IPS-20b (cell line): Measurements from ENCODE around the gene NTMT2.
"Not testable (repeated sequence)": the region's sequence is repeated elsewhere in the genome, so short reads cannot be mapped to it uniquely, and the experiment has no call there.

Experiments used
- H3K27ac ChIP-seq: one replicate; pipeline ENCODE4 v1.5.1; 2013; ENCODE audit warnings: low read length
- H3K27me3 ChIP-seq: 2 replicates; pipeline ENCODE4 v1.6.1; 2013; ENCODE audit warnings: mild to moderate bottlenecking, low read length, inconsistent platforms; ENCODE audit not compliant: insufficient read depth
- H3K36me3 ChIP-seq: 2 replicates; pipeline ENCODE4 v1.6.1; 2013; ENCODE audit warnings: low read depth, mild to moderate bottlenecking, inconsistent platforms, low read length, moderate library complexity; ENCODE audit not compliant: insufficient read depth
- H3K4me1 ChIP-seq: 2 replicates; pipeline ENCODE4 v1.6.1; 2013; ENCODE audit warnings: mild to moderate bottlenecking, control low read depth, inconsistent platforms, low read length, moderate library complexity; ENCODE audit not compliant: insufficient read depth
- H3K4me3 ChIP-seq: 2 replicates; pipeline ENCODE4 v1.5.1; 2013; ENCODE audit warnings: mild to moderate bottlenecking, low read length, inconsistent platforms
- H3K9ac ChIP-seq: 2 replicates; pipeline ENCODE4 v1.6.1; 2013; ENCODE audit warnings: low read depth, mild to moderate bottlenecking, inconsistent platforms, low read length, moderate library complexity
- H3K9me3 ChIP-seq: 2 replicates; pipeline ENCODE4 v1.6.1; 2013; ENCODE audit warnings: mild to moderate bottlenecking, low read depth, low read length, inconsistent platforms; ENCODE audit not compliant: insufficient read depth

NTMT2 gene

GRCh38 chr1:170162459-170163246 lies 16.9 kb downstream of the NTMT2 start:
- H3K9me3 ChIP-seq: no peaks in the 10 kb centered on the region
- H3K9ac ChIP-seq: no peak overlapping the region
- no peaks in the 10 kb centered on the region for H3K36me3 ChIP-seq
- H3K27ac ChIP-seq: no peak overlapping the region
- no peaks in the 10 kb centered on the region for H3K4me1 ChIP-seq
- H3K4me3 ChIP-seq: no peak overlapping the region
- H3K27me3 ChIP-seq: no peaks in the 10 kb centered on the region

- Histone ChIP-seq H3K4me3 (no peak overlapping the region), H3K27me3 (no peaks in the 10 kb centered on the region), H3K36me3 (no peaks in the 10 kb centered on the region), H3K4me1 (no peaks in the 10 kb centered on the region), H3K9ac (no peak overlapping the region), H3K27ac (no peak overlapping the region), H3K9me3 (no peaks in the 10 kb centered on the region)
These were observed 18.5 kb downstream of the NTMT2 start for GRCh38 chr1:170164103-170164763.

DNA sequence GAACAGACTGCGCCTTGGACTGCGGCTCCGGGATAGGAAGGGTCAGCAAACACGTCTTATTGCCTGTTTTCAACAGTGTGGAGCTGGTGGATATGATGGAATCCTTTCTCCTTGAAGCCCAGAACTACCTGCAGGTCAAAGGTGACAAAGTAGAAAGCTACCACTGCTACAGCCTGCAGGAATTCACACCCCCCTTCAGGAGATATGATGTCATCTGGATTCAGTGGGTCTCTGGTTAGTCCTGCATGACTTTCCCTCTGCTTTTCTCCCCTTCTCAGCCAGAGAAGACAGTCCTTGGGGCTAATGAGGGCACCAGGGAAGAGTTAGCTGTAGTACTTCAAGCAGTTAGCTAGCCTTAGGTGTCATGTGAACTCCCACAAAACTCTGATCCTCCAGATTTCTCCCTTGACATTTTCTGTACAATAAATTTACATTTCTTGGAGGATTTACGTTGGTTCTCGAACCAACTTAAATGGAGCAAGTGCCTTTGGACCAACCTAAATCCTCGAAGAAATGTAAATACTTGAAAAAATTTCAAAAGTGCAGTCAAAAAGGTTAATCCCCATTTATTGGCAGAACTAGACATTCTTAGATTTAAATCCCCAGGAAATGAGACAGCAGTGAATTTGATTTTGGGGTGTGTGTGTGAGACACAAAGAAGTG lies 20.9 kb downstream of the NTMT2 start:
- Histone ChIP-seq H3K4me3 (no peak overlapping the region), H3K27ac (no peak overlapping the region), H3K27me3 (no peaks in the 10 kb centered on the region), H3K4me1 (no peaks in the 10 kb centered on the region), H3K36me3 (no peaks in the 10 kb centered on the region), H3K9ac (no peak overlapping the region), H3K9me3 (peaks cover 7% of the 10 kb centered on the region; the same call in 1 of the 2 replicates)

GRCh38 chr1:170168265-170168664 lies 22.5 kb downstream of the NTMT2 start:
- no peaks in the 10 kb centered on the region for H3K36me3 ChIP-seq
- no peak overlapping the region for H3K4me3 ChIP-seq
- H3K9ac ChIP-seq: no peak overlapping the region
- H3K27ac ChIP-seq: no peak overlapping the region
- H3K27me3 ChIP-seq: no peaks in the 10 kb centered on the region
- H3K4me1 ChIP-seq: no peaks in the 10 kb centered on the region
- peaks cover 7% of the 10 kb centered on the region; the same call in 1 of the 2 replicates for H3K9me3 ChIP-seq

DNA sequence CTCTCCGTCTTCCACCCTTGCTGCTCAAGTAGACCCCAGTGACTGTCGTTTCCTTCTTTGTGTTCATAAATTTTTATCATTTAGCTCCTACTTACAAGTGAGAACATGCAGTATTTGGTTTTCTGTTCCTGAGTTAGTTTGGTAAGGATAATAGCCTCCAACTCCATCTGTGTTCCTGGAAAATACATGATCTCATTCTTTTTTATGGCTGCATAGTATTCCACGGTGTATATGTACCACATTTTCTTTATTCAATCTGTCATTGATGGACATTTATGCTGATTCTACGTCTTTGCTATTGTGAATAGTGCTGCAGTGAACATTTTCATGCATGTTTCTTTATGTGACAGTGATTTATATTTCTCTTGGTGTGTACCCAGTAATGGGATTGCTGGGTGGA lies 24.8 kb downstream of the NTMT2 start:
- not testable (repeated sequence) for H3K9me3 ChIP-seq, H3K36me3 ChIP-seq, H3K27ac ChIP-seq, H3K27me3 ChIP-seq, H3K4me1 ChIP-seq, H3K4me3 ChIP-seq, H3K9ac ChIP-seq

- no peak overlapping the region for H3K4me3 ChIP-seq
- H3K27ac ChIP-seq: no peak overlapping the region
- no peak overlapping the region for H3K9ac ChIP-seq
- no peaks in the 10 kb centered on the region for H3K27me3 ChIP-seq
- no peaks in the 10 kb centered on the region for H3K36me3 ChIP-seq
- H3K9me3 ChIP-seq: peaks cover 7% of the 10 kb centered on the region; the same call in 1 of the 2 replicates
- H3K4me1 ChIP-seq: no peaks in the 10 kb centered on the region
These were observed 28.6 kb downstream of the NTMT2 start for GRCh38 chr1:170174395-170174794.

DNA sequence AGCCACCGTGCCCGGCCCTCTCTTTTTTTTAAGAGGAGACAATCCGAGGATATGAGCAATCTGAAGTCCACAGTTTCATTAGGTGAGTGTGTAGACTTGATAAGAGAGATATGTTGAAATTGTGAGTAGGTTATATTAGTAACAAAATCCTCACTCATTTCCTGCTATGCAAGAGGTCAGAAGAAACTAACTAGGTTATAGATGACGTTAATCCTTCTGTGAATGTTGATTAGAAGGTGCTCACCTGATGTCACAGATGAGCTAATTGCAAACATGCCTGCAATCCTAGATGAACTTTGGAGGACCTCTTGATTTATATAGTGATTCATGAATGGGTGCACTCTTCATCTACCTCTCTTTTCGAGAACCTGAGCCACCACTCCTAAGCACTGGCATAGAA lies 29.3 kb downstream of the NTMT2 start:
- Histone ChIP-seq H3K27ac (no peak overlapping the region), H3K9ac (no peak overlapping the region), H3K36me3 (no peaks in the 10 kb centered on the region), H3K4me1 (no peaks in the 10 kb centered on the region), H3K27me3 (no peaks in the 10 kb centered on the region), H3K4me3 (no peak overlapping the region), H3K9me3 (peaks cover 7% of the 10 kb centered on the region; the same call in 1 of the 2 replicates)

DNA sequence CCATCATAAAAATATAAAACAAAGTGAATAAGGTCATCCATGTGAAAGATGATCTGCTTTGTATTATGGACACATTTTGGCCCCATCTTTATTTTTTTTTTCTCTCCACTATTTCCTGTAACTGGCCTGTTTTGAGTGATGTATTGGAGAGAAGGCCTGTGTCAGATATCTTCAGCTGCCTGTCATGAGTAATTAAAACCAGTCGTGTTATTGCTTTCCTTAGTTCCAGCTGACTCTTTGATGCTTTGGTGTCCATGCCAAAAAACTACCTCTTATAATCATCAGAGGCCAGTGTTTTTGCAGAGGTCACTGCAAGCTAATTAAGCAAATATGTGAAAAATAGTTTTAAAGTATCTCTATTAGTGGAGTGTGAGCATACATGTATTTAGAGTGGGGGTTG lies 29.7 kb downstream of the NTMT2 start:
- Histone ChIP-seq H3K9ac (no peak overlapping the region), H3K27me3 (no peaks in the 10 kb centered on the region), H3K9me3 (peaks cover 5% of the 10 kb centered on the region; the same call in 1 of the 2 replicates), H3K4me1 (no peaks in the 10 kb centered on the region), H3K36me3 (no peaks in the 10 kb centered on the region), H3K4me3 (no peak overlapping the region), H3K27ac (no peak overlapping the region)

DNA sequence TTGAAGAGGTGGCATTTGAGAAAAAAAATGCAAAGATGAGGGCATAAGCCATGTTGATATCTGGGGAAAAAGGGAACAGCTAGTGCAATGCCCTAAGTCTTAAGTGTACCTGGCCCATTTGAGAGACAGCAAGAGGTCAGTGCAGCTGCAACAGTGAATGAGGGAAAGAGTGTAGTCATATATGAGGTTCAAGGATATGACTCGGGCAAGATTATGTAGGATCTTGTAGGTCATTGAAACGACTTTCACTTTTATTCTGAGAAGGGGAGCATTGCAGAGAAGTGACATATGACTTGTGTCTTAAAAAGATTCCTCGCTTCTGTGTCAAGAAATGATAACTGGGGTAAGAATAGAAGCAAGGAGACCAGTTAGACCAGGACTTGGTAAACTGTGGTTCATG lies 31.0 kb downstream of the NTMT2 start:
- H3K36me3 ChIP-seq: no peaks in the 10 kb centered on the region
- H3K27me3 ChIP-seq: no peaks in the 10 kb centered on the region
- H3K4me3 ChIP-seq: no peak overlapping the region
- H3K4me1 ChIP-seq: no peaks in the 10 kb centered on the region
- no peak overlapping the region for H3K27ac ChIP-seq
- no peak overlapping the region for H3K9ac ChIP-seq
- H3K9me3 ChIP-seq: no peaks in the 10 kb centered on the region

DNA sequence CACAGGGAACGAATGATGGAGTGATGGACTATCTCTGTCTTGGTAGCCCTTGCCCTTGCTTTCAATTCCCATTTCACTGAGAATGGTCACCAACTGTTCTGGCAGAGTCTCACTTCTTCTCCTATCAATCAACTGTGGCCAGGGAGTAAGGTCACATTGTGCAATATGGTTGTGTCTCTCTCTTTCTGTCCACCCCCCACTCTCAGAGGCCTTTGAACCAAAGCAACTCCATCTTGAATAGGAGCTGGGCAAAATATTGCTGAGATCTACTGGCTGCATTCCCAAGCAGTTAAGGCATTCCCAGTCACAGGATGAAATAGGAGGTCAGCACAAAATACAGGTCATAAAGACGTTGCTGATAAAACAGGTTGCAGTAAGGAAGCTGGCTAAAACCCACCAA lies 36.7 kb downstream of the NTMT2 start:
- Histone ChIP-seq H3K9ac (no peak overlapping the region), H3K9me3 (no peaks in the 10 kb centered on the region), H3K27ac (no peak overlapping the region)

DNA sequence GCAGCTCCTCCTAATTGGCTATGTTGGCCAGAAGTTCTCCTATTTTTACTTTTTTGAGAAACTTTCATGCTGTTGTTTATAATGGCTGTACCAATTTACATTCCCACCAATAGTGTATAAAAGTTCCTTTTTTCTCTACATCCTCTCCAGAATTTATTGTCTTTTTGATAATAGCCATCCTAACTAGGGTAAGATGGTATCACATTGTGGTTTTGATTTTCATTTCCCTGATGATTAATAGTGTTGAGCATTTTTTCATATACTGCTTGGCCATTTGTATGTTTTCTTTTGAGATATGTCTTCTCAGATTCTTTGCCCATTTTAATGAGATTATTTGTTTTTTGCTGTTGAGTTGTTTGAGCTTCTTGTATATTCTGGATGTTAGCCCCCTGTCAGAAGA lies 46.8 kb downstream of the NTMT2 start:
- no peaks in the 10 kb centered on the region for H3K27me3 ChIP-seq

More for the DNA sequence above, 36.7 kb downstream of the NTMT2 start:
- H3K4me1 ChIP-seq: no peaks in the 10 kb centered on the region
- H3K27me3 ChIP-seq: no peaks in the 10 kb centered on the region
- no peaks in the 10 kb centered on the region for H3K36me3 ChIP-seq
- H3K4me3 ChIP-seq: no peak overlapping the region

More for the DNA sequence above, 46.8 kb downstream of the NTMT2 start:
- Histone ChIP-seq H3K9me3 (peaks cover 4% of the 10 kb centered on the region; the same call in 1 of the 2 replicates), H3K27ac (no peak overlapping the region), H3K4me1 (no peaks in the 10 kb centered on the region), H3K4me3 (no peak overlapping the region), H3K36me3 (no peaks in the 10 kb centered on the region), H3K9ac (no peak overlapping the region)
